Activated CD4-positive, alpha-beta T cell treated with anti-CD3 and anti-CD28 coated beads, Interleukin-2, Interleukin-4, amounts not matched to agents 100 ng/mL and 50 ng/mL, durations not matched to agents 16 hours and 8 hours (primary cell): ENCODE results near the gene DOK4.
"Not testable (repeated sequence)": the region's sequence is repeated elsewhere in the genome, so short reads cannot be mapped to it uniquely, and the experiment has no call there.

Source experiments
- DNase-seq: peaks from one replicate; pipeline ENCODE4 v3.0.0-alpha.2; 2020; ENCODE audit warnings: low spot score

Gene DOK4

DNA sequence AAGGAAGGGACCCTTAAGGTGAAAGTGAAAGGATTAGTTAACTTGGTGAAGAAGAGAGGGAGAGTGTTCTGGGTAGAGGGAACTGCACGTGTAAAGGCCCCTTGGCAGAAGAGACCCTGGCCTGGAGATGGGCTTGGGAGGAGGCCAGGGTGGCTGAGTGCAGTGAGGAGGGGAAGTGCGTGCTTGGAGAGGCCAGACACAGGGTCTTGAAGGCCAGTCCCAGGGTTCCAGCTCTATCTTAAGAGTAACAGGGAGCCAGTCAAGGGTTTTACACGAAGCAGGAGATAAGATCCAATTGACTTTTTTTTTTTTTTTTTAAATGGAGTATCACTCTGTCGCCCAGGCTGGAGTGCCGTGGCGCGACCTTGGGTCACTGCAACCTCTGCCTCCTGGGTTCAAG, 15.2 kb upstream of the DOK4 start:
- DNase-seq: no peak

DNA sequence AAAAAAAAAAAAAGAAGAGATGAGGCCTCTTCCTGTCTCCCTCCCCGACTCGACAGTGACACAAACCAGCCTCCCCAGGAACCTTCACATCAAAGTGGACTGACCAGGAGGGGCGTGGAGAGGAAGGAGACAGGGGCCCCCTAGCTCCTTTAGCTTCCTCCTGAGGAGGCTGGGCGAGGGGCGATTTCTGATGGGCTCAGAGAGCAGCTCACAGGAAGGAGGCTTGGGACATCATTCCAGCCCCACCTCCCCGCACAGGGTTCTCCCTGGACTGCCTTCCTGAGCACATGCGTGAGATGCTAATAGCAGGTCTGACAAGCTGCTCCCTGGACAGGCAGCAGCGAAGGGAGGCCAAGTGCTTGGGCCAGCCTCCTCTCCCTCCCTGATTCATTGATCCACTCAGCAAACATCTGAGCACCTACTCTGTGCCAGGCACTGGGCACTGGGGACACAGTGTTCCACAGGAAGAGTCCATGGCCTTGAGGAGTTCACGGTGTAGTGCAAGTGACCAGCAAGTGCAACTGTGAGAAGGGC, 14.4 kb upstream of the DOK4 start:
- DNase-seq: no peak

- DNase-seq: not testable (repeated sequence)
Measured at GRCh38 chr16:57499941-57500340, 13.6 kb upstream of the DOK4 start.

DNA sequence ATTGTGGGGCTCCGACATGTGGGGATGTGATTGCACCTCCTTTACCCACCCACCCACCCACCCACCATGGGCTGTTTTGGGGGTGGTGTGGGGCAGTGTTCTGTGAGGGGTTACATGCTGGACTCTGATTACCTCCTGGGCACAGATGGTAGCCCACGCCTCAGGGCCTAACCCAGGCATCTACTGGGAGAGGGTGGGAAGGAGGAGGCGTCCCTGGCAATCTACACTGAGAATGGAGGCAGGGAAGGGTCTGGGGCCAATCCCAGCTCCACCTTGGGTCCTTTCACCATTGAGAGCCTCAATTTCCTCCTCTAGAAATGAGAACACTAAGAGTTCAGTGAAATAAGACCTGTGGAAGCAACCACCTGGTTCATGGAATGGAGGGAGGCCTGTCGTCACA, 11.7 kb upstream of the DOK4 start:
- DNase-seq: no peak

GRCh38 chr16:57497121-57497520, 10.8 kb upstream of the DOK4 start:
- no peak for DNase-seq

DNA sequence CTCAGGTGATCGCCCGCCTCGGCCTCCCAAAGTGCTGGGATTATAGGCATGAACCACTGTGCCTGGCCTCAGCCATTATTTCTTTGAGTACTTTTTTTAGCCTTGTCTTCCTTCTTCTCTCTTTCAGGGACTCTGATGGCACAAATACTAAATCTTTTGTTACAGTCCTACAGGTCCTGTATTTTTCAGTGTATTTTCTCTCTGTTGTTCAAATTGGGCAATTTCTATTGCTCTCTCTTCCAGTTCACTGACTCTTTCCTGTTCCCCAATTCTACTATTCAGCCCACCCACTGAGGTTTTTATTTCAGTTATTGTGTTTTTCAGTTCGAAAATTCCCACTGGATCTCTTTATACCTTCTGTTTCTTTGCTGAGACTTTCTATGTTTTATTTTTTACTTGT, 7.5 kb upstream of the DOK4 start:
- DNase-seq: no peak

GRCh38 chr16:57489229-57489628, 2.9 kb upstream of the DOK4 start:
- no peak for DNase-seq

DNA sequence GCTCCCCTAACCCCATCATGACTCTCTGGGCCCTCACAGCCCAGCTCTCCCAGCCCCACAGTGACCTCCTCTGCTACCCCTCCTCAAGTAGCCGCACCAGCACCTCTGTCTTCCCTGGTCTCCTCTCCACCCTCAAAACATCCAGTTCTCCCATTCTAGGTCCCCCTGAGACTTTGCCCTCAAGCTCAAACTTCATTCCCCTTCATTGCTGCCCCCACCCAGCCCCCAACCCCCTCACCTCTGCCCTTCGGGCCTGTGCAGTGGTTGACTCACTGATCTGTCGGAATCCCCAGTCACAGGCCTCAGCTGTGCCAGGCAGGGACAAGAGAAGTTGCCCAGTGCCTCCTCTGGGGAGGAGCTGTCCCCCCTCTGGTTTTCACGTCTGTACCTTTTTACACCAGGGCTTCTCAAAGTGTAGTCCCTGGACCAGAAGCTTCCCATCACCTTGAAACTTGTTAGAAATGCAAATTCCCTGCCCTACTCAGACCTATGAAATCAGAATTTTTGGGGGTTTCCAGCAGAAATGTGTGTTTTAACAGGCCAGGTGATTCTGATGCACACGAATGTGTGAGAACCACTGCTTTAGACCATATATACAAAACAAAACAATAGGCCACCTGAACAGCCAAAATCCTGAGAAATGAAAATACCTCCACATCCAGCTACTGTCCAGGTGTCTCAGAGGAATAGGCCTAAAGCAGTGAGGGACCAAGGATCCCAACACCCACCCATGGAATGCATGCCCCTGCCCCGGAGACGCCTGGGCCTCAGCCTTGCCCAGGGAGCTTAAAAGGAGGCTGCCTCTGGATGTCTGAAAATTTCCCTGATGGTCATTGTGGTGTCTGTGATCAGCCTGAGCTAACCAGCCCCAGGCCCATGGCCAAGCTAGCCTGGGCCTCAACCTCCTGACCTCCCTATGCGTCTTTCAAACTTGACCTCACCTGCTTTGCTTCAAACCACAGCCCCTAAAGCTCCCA, 853 bp upstream of the DOK4 start:
- no peak for DNase-seq

DNA sequence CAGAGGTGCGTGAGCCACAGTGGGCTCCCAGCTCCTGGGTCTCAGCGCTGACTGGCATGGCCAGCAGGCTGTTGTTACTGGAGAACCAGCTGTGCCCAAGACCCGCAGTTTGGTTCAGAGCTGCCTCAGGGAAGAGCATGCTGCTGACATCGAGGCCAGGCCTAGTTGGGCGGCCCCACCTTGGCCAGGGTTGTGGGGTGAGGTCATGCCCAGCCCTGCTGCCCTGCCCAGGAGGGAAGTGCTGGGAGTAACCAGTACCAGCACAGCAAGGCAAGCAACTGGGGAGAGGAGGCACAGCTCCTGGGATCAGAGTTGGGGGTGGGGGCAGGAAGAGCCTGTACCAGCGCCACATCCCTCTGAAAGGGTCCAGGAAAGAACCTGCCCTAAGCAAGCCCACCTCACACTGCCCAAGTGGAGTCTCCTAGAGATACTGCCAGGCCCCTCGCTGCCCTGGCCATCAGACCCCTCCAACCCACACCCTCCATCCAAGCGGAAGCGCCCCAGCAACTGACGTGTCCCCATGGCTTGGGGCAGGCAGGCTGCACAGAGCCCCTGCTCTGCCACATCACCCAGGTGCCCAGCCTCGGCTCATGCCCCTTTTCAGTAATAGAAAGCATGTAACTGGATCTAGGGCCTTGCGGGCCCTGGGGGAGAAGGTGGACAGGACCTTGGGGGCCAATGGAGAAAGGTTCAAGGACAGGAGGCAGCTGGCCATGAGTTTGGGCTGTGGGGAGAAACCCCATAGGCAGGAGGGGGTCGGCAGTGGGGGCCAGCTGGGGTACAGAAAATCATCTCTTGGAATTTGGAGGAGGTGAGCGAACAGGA, 990 bp downstream of the DOK4 start:
- DNase-seq: no peak

DNA sequence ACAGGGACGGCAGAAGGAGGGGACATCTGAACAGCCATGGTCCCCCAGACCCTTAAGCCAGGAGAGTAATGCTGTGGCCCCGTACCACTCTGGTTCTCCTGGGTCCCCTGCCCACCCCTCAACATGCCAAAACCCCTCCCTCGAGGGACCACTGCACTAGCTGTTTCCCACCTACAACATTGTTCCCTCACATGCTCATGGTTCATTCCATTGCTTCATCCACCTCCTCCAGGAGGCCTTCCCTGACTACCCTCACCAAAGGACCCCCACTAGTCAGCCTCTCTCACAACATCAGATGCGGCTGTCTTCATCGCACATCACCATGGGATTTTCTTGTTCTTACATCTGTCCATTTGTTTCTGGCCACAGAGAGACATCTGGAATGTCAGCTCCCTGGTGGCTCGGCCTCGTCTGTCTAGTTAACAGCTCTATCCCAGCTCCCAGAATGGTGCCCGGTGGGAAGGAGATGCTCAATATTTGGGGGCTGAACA, 1.7 kb downstream of the DOK4 start:
- DNase-seq: no peak

GRCh38 chr16:57483725-57484514, 2.4 kb downstream of the DOK4 start:
- DNase-seq: no peak

DNA sequence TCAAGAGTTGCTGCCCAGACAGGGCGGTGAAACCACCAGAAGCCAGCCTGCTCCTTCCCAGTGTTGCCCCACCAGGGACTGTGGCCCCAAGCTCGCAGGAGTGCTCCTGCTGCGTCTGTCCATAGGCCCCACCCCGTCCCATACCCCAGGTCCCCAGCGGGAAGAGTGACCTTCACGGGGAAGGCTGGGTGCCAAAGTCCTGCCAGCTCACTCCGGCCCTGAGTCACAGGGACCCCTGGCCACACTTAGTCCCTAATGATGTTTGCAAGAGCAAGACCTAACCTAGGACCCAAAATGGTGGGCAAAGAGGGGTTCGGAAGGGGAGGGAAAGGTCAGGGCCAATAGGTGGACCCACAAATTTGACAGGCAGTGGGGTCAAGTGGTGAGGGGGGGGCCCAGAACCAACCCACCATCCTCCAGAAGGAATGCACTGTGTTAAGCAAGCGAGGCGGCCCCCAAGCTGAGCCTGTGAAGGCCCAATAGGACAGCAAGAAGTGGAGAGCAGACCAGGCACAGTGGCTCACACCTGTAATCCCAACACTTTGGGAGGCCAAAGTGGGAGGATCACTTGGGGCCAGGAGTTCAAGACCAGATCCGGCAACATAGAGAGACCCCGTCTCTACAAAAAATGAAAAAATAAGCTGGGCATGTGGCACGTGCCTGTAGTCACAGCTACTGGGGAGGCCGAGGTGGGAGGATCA, 3.3 kb downstream of the DOK4 start:
- DNase-seq: no peak

DNA sequence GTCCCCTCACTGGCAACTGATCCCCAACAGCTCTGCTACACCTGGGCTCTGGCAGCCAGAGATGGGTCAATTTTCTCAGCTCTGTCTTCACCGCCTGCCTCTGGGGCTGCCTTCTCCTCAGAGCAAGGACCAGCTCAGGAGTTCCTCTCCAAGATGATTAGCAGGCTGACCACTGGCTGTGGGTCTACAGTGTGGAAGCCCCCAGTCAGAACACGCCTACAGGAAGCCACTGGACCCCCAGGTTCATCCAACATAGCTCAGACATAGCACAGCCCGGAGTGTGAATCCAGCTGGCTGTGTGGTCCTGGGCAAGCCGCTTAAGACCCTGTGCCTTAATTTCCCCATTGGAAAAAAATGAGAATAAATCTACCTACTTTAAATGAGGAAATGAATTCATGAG, 4.9 kb downstream of the DOK4 start:
- no peak for DNase-seq

DNA sequence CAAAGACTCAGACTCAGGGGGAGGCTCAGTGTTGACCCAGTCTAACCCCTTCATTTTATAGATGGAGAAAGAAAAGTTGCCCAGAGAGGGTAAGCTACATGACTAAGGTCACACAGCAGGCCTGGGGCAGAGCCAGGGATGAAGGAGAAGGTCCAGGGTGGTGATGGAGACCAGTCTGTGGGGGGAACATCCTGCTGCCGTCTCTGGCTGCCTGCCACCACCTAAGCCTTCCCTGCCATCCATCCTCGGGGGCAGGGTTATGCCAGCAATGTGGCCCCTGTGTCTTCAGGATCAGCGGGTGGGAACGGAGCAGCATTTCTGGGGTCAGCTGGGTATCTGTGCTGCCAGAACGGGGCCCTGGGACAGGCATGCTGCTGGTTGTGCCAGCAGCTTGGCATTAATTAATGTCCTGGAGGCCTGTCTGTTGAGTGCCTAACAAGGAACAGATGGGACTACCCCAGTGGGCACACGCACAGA, 5.5 kb downstream of the DOK4 start:
- no peak for DNase-seq

DNA sequence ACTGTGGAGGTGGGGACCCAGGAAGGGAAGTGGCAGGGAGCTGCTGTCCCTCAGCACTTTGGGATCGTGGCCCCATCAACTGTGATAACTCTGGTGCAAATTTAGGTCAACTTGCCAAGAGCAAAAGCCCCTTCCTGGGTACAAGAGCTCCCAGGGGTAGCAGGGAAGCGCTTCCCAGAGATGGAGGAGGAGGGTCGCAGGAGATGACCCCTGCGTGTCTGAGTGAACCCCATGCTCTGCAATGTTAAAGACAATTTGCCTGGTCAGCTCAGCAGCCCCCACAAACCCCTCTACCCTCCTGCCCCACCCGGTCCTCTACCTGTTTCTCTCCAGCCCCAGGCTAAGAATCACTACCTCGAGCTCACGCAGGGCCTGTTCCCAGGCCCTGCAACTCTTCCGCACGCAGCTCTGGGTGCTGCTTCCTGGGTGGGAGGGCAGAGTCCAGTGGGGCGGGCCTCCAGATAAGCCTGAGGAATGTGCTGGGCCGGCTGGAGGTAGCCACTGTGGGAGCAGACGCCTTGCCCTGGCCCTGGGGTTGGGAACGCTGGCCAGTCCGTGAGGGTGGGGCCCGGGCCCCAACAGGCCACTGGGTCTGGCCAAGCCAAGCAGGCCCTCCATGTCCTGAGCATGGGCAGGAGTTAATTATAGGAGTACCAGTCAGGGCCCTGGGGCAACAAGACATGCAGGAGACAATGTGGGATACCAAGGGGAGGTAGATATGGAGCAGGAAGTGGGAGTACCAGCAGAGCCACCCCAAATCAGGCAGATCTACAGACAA, 6.1 kb downstream of the DOK4 start:
- no peak for DNase-seq

GRCh38 chr16:57479205-57479975, 6.9 kb downstream of the DOK4 start:
- DNase-seq: no peak

- no peak for DNase-seq
Measured at GRCh38 chr16:57478396-57479204, 7.7 kb downstream of the DOK4 start.

DNA sequence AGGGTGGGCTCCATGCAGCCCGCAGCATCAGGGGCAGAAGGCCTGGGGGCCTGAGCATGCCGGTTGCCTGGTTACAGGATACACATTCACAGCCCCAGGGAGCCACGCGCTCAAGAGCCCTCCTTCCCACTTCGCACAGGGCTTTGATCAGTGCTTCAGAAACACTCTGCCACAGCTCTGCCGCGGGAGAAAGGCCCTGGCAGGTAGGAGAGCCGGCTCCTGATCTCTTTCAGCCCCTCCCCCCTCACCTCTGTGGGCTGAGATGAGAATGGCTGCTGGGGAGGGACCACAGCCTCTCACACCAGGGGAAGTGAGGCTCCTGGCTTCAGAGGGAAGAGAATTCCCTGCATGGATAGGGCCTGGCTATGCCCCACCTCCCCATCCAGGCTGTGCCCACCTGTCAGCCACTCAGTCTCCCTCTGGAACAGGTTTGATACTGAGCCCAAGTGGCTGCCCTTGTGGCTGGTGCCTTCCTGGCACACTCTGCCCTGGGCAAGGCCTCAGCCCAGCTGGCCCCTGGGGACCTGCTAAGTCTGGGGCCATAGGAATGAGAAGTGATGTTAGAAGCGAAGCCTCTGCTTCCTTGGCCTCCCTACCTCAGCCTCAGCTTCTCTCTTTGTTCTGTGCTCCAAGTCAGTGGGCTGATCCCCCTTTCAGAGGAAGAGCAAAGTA, 8.6 kb downstream of the DOK4 start:
- DNase-seq: no peak
